H1 (cell line): ENCODE data around the gene SORBS1.

Experiments
- CTCF ChIP-seq, 3 experiments: IDR thresholded peaks; 1 replicate in 2 of 3; 2 replicates in 1 of 3; pipeline versions ENCODE4 v1.5.1 to v1.6.1; 2011; ENCODE audit warnings: low read length in 3 of 3, mild to moderate bottlenecking in 3 of 3, inconsistent platforms in 2 of 3, low read depth in 1 of 3, moderate library complexity in 1 of 3; ENCODE audit not compliant: insufficient read depth in 1 of 3; ENCODE audit errors: control extremely low read depth in 1 of 3
- MAFK ChIP-seq: IDR thresholded peaks from 2 replicates; pipeline ENCODE4 v1.6.1; 2012; ENCODE audit warnings: low read depth, mild to moderate bottlenecking, improper control_type of control experiment, low read length
- PHF8 ChIP-seq: fragments of 200-600 bp; sonication (generic); conservative IDR thresholded peaks from 2 replicates; pipeline ENCODE4 v1.7.1; 2012; ENCODE audit warnings: low read depth, mild to moderate bottlenecking, inconsistent platforms, low read length, moderate library complexity
- POLR2AphosphoS5 ChIP-seq: IDR thresholded peaks from 2 replicates; pipeline ENCODE4 v1.6.1; 2011; ENCODE audit warnings: low read depth, low read length
- SRF ChIP-seq: IDR thresholded peaks from 2 replicates; pipeline ENCODE4 v1.6.1; 2011; ENCODE audit warnings: mild to moderate bottlenecking, low read depth, low read length, moderate library complexity
- USF2 ChIP-seq: IDR thresholded peaks from 2 replicates; pipeline ENCODE4 v1.6.1; 2011; ENCODE audit warnings: low read length, improper control_type of control experiment

GRCh38 chr10:95324436-95325268 lies 236.5 kb downstream of the SORBS1 start:
- TF ChIP-seq PHF8, result no peak
- TF ChIP-seq POLR2AphosphoS5, result no peak
- no peak for TF ChIP-seq CTCF (IDR thresholded peaks at IDR 0.05; ENCODE audit: control extremely low read depth in 1 of 3, insufficient read depth in 1 of 3, low read depth in 1 of 3, low read length in 3 of 3)
- TF ChIP-seq MAFK, result no peak
- TF ChIP-seq USF2, result no peak
- TF ChIP-seq SRF, result no peak
